A549 (cell line): ENCODE measurements around the gene CBFA2T3.

Experiments used
- EP300 ChIP-seq, 2 experiments: fragments of >200 bp; sonication (Bioruptor Twin); formaldehyde crosslinking; IDR thresholded peaks; 2 replicates in 1 of 2; 3 replicates in 1 of 2; pipeline ENCODE4 v1.6.1; 2016 to 2017
- KDM5A ChIP-seq: fragments of 200-600 bp; sonication (generic); IDR thresholded peaks from 2 replicates; pipeline ENCODE4 v1.6.1; 2016; ENCODE audit warnings: antibody characterized with exemption, mild to moderate bottlenecking
- MAX ChIP-seq: IDR thresholded peaks from 2 replicates; pipeline ENCODE4 v1.6.1; 2012
- RAD21 ChIP-seq, 2 experiments: fragments of >200 bp in 1 of 2; sonication (Bioruptor Twin) in 1 of 2; formaldehyde crosslinking in 1 of 2; IDR thresholded peaks in 1 of 2; conservative IDR thresholded peaks in 1 of 2; 2 replicates in 1 of 2; 3 replicates in 1 of 2; pipeline ENCODE4 v1.6.1; 2012 to 2018; ENCODE audit warnings: inconsistent platforms in 1 of 2
- RCOR1 ChIP-seq: fragments of 150-350 bp; IDR thresholded peaks from 2 replicates; pipeline ENCODE4 v1.6.1; 2014; ENCODE audit warnings: antibody characterized with exemption, low read length, low read depth
- REST ChIP-seq: fragments of 200-600 bp; sonication (generic); IDR thresholded peaks from 2 replicates; pipeline ENCODE4 v1.6.1; 2016; ENCODE audit warnings: antibody characterized with exemption, mild to moderate bottlenecking, moderate library complexity
- SREBF2 ChIP-seq: fragments of 450-650 bp; IDR thresholded peaks from 2 replicates; pipeline ENCODE4 v1.6.1; 2014; ENCODE audit warnings: mild to moderate bottlenecking, moderate library complexity
- TF ChIP-seq, protein P1 (sequence below): fragments of >200 bp; sonication (Bioruptor Twin); formaldehyde crosslinking; IDR thresholded peaks from 3 replicates; pipeline ENCODE4 v1.5.1; 2016

GRCh38 chr16:88861359-88861758, 115.6 kb downstream of the CBFA2T3 start:
- TF ChIP-seq REST (no peak), MAX (no peak), RCOR1 (no peak), RAD21 (conservative IDR thresholded peaks at IDR 0.05 in 1 of 2, IDR thresholded peaks at IDR 0.05 in 1 of 2) (no peak), SREBF2 (no peak), EP300 (IDR thresholded peaks at IDR 0.05) (no peak), KDM5A (no peak)
- TF ChIP-seq, protein P1, sequence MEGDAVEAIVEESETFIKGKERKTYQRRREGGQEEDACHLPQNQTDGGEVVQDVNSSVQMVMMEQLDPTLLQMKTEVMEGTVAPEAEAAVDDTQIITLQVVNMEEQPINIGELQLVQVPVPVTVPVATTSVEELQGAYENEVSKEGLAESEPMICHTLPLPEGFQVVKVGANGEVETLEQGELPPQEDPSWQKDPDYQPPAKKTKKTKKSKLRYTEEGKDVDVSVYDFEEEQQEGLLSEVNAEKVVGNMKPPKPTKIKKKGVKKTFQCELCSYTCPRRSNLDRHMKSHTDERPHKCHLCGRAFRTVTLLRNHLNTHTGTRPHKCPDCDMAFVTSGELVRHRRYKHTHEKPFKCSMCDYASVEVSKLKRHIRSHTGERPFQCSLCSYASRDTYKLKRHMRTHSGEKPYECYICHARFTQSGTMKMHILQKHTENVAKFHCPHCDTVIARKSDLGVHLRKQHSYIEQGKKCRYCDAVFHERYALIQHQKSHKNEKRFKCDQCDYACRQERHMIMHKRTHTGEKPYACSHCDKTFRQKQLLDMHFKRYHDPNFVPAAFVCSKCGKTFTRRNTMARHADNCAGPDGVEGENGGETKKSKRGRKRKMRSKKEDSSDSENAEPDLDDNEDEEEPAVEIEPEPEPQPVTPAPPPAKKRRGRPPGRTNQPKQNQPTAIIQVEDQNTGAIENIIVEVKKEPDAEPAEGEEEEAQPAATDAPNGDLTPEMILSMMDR = no peak
